ENCODE results near the gene VMA21. TPM values are rescaled to one million over a fixed set of nuclear protein-coding genes. Genes with fewer than 3 reads are reported as not detected.

VMA21 gene
- total and polyA plus RNA-seq, 11 donors, result 5.7 to 25.8 (median 18.8) TPM

DNA sequence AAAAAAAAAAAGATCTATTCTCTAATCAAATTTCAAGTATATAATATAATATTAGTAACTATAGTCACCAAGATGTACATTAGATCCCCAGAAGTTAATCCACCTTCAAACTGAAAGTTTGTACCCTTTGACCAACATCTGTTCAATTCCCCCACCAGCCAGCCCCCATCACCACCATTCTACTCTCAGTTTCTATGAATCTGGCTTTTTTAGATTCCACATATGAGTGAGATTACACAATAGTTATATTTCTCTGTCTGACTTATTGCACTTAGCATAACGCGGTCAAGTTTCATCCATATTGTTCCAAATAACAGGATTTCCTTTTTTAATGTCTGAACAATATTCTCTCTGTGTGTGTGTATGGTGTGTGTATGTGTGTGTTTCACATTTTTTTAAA is 33.7 kb upstream of the VMA21 start:
- intact Hi-C loops (cut with DNase I), result loop anchor here in 3 of 10 donors (5.0 to 10.0 kb wide), 2 partner anchors 209 to 211 kb away; no protein-coding TSS in a partner anchor
- no peak for DNase-seq
- H3K36me3 ChIP-seq, result no peaks in the 10 kb centered on the region

DNA sequence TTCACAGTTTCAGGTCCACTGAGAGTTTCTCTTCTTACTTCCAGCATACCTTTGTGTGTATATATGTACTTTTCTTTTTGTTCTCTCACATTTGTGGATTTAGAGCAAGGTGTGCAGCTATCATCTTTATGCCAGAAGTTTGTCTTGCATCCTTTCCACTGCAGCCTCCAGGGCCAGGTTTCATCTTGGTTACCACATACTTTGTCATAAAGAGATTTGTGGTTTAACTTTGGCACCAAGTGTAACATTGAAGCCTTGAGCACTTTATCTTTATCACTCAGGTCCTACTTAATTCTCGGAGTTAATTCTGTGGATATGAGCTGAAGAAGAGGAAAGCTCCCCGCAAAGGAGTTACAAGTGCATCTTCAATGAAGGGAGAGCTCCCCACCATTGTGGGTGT is 31.4 kb upstream of the VMA21 start:
- intact Hi-C loops (cut with DNase I), result loop anchor here in 1 of 10 donors (10.0 kb wide), 1 partner anchor 211 kb away; no protein-coding TSS in a partner anchor
- H3K4me3 ChIP-seq, result no peak overlapping the region
- H3K27ac ChIP-seq, result no peak overlapping the region
- 69 to 89% (median 73%) methylated on average over 2 of the region's 2 CpGs for WGBS, 4 donors
- TF ChIP-seq POLR2A (IDR thresholded peaks at IDR 0.05), result no peak
- TF ChIP-seq, protein P1, sequence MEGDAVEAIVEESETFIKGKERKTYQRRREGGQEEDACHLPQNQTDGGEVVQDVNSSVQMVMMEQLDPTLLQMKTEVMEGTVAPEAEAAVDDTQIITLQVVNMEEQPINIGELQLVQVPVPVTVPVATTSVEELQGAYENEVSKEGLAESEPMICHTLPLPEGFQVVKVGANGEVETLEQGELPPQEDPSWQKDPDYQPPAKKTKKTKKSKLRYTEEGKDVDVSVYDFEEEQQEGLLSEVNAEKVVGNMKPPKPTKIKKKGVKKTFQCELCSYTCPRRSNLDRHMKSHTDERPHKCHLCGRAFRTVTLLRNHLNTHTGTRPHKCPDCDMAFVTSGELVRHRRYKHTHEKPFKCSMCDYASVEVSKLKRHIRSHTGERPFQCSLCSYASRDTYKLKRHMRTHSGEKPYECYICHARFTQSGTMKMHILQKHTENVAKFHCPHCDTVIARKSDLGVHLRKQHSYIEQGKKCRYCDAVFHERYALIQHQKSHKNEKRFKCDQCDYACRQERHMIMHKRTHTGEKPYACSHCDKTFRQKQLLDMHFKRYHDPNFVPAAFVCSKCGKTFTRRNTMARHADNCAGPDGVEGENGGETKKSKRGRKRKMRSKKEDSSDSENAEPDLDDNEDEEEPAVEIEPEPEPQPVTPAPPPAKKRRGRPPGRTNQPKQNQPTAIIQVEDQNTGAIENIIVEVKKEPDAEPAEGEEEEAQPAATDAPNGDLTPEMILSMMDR (IDR thresholded peaks at IDR 0.05), result no peak
- H3K9me3 ChIP-seq, result no peaks in the 10 kb centered on the region
- no peaks in the 10 kb centered on the region for H3K36me3 ChIP-seq
- peaks cover 0 to 13% (median 0%) of the 10 kb centered on the region in 9 donors for H3K27me3 ChIP-seq
- no peaks in the 10 kb centered on the region for H3K4me1 ChIP-seq
- ATAC-seq (no peak), DNase-seq (no peak)

More for the DNA sequence above, 33.7 kb upstream of the VMA21 start:
- no peak overlapping the region for H3K27ac ChIP-seq
- H3K4me3 ChIP-seq, result no peak overlapping the region
- 67 to 84% (median 76%) methylated on average over 2 of the region's 2 CpGs for WGBS, 4 donors
- H3K9me3 ChIP-seq, result no peaks in the 10 kb centered on the region
- H3K4me1 ChIP-seq, result no peaks in the 10 kb centered on the region
- no peak for TF ChIP-seq POLR2A (IDR thresholded peaks at IDR 0.05)
- TF ChIP-seq, protein P1 (IDR thresholded peaks at IDR 0.05), result no peak
- ATAC-seq, result no peak
- peaks cover 0 to 22% (median 0%) of the 10 kb centered on the region in 9 donors for H3K27me3 ChIP-seq

DNA sequence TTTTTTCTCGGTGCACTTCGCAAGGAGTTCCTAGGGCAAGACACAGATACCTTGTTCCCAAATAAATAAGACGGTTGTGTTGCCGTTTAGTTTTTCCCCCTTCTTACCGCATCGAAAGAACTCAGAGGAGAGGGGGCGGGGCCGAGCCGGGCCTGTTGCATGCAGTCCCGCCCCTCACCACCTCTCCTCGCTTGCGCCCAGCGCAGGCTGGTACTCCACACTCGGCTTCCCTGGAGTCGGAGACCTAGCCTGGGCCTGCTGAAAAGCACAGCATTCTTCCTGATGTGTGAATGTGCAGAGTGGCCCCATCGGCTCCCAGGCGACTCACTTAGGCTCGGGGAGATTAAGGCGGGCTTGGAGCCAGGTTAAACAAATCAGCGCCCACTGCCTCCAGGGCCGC is 26.1 kb upstream of the VMA21 start:
- Histone ChIP-seq H3K9me3 (no peaks in the 10 kb centered on the region), H3K27me3 (peaks cover 0 to 21% (median 0%) of the 10 kb centered on the region in 9 donors), H3K27ac (no peak overlapping the region), H3K4me3 (no peak overlapping the region), H3K4me1 (no peaks in the 10 kb centered on the region), H3K36me3 (no peaks in the 10 kb centered on the region)
- DNase-seq, result peak in 1 of 5 donors; percentile 39
- 10 to 57% (median 28%) methylated on average over 21 of the region's 21 CpGs for WGBS, 4 donors
- intact Hi-C loops (cut with DNase I), result no loop called here
- TF ChIP-seq POLR2A (IDR thresholded peaks at IDR 0.05), result no peak
- TF ChIP-seq, protein P1 (IDR thresholded peaks at IDR 0.05), result no peak
- no peak for ATAC-seq

DNA sequence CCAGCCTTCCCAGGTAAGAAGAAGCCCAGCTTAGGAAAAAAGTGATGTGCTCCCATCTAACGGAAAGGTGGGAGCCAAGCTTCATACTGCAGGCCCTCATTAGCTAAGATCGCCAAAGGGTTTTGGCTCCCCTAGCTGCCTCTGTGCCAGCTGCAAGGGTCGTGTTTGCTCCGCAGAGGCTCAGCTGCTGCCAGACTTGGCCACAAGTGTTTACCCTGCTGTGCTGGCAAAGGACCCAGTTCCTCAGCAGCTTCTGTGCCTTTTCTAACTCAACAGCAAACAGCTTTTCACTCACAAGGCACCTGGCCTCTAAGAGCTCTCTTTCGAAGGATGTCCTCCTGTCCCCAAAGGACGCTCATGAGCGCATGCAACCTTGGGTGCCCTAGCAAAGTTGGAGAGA is 12.2 kb upstream of the VMA21 start:
- H3K9me3 ChIP-seq, result no peaks in the 10 kb centered on the region
- WGBS, 4 donors, result 56 to 88% (median 68%) methylated on average over 5 to 7 of the region's 7 CpGs
- no peaks in the 10 kb centered on the region for H3K27me3 ChIP-seq
- peak in 1 of 5 donors; percentile 27 for DNase-seq
- no peak overlapping the region for H3K27ac ChIP-seq
- intact Hi-C loops (cut with DNase I), result no loop called here
- ATAC-seq, result no peak
- no peak overlapping the region for H3K4me3 ChIP-seq
- TF ChIP-seq, protein P1 (IDR thresholded peaks at IDR 0.05), result no peak
- no peak for TF ChIP-seq POLR2A (IDR thresholded peaks at IDR 0.05)
- no peaks in the 10 kb centered on the region for H3K4me1 ChIP-seq
- H3K36me3 ChIP-seq, result no peaks in the 10 kb centered on the region
